Measurements from ENCODE around the gene JMJD4.

Gene JMJD4

GRCh38 chr1:227733751-227734545, 1.2 kb downstream of the JMJD4 start:
- Histone ChIP-seq H3K9me2 (replicated peaks; ENCODE audit: insufficient read depth, low read length) (no peaks in the 10 kb centered on the region), H3K27ac (ENCODE audit: low read length) (no peak overlapping the region; the same call in 1 of the 2 replicates), H3K4me1 (ENCODE audit: low read length) (peaks cover 25% of the 10 kb centered on the region), H3K36me3 (replicated peaks; ENCODE audit: insufficient read depth, low read length) (0 out of 2 replicates have a peak, but pooled peaks cover 12% of the 10 kb centered on the region), H3K27me3 (replicated peaks; ENCODE audit: insufficient read depth, low read length) (no peaks in the 10 kb centered on the region), H3K9ac (ENCODE audit: low read length) (peak overlapping the region; percentile 86), H3K9me3 (replicated peaks; ENCODE audit: insufficient read depth, low read length) (no peaks in the 10 kb centered on the region), H3K4me3 (ENCODE audit: low read length) (peak overlapping the region; percentile 82), H4K20me1 (ENCODE audit: insufficient read depth, low read length) (no peaks in the 10 kb centered on the region), H3K4me2 (ENCODE audit: low read depth, low read length) (peak overlapping the region; percentile 82), H3F3A (ENCODE audit: insufficient read depth, low read length) (peaks cover 21% of the 10 kb centered on the region), H2AFZ (ENCODE audit: low read length) (no peak overlapping the region; the same call in 1 of the 2 replicates), H3K79me2 (ENCODE audit: low read length) (peaks cover 67% of the 10 kb centered on the region)
- DNase-seq: no peak
- TF ChIP-seq EZH2phosphoT487 (IDR thresholded peaks at IDR 0.05; ENCODE audit: low read length) (no peak), CTCF (IDR thresholded peaks at IDR 0.05; ENCODE audit: low read length) (no peak), EZH2 (optimal IDR thresholded peaks at IDR 0.05; ENCODE audit: low read depth, low read length) (no peak)

GRCh38 chr1:227733309-227733705, 1.8 kb downstream of the JMJD4 start:
- Histone ChIP-seq H4K20me1 (ENCODE audit: insufficient read depth, low read length) (no peaks in the 10 kb centered on the region), H2AFZ (ENCODE audit: low read length) (no peak overlapping the region), H3K4me2 (ENCODE audit: low read depth, low read length) (no peak overlapping the region), H3K79me2 (ENCODE audit: low read length) (peaks cover 60% of the 10 kb centered on the region), H3F3A (ENCODE audit: insufficient read depth, low read length) (peaks cover 25% of the 10 kb centered on the region), H3K27me3 (replicated peaks; ENCODE audit: insufficient read depth, low read length) (no peaks in the 10 kb centered on the region), H3K4me1 (ENCODE audit: low read length) (peaks cover 25% of the 10 kb centered on the region), H3K9me2 (replicated peaks; ENCODE audit: insufficient read depth, low read length) (no peaks in the 10 kb centered on the region), H3K9ac (ENCODE audit: low read length) (no peak overlapping the region), H3K9me3 (replicated peaks; ENCODE audit: insufficient read depth, low read length) (no peaks in the 10 kb centered on the region), H3K36me3 (replicated peaks; ENCODE audit: insufficient read depth, low read length) (0 out of 2 replicates have a peak, but pooled peaks cover 12% of the 10 kb centered on the region), H3K27ac (ENCODE audit: low read length) (no peak overlapping the region), H3K4me3 (ENCODE audit: low read length) (no peak overlapping the region)
- no peak for DNase-seq
- TF ChIP-seq EZH2phosphoT487 (IDR thresholded peaks at IDR 0.05; ENCODE audit: low read length) (no peak), EZH2 (optimal IDR thresholded peaks at IDR 0.05; ENCODE audit: low read depth, low read length) (no peak), CTCF (IDR thresholded peaks at IDR 0.05; ENCODE audit: low read length) (no peak)

GRCh38 chr1:227732586-227733308, 2.4 kb downstream of the JMJD4 start:
- no peak for DNase-seq
- Histone ChIP-seq H2AFZ (ENCODE audit: low read length) (no peak overlapping the region), H3K79me2 (ENCODE audit: low read length) (peaks cover 58% of the 10 kb centered on the region), H3F3A (ENCODE audit: insufficient read depth, low read length) (peaks cover 25% of the 10 kb centered on the region), H3K9me2 (replicated peaks; ENCODE audit: insufficient read depth, low read length) (no peaks in the 10 kb centered on the region), H3K9me3 (replicated peaks; ENCODE audit: insufficient read depth, low read length) (no peaks in the 10 kb centered on the region), H3K36me3 (replicated peaks; ENCODE audit: insufficient read depth, low read length) (0 out of 2 replicates have a peak, but pooled peaks cover 12% of the 10 kb centered on the region), H3K4me1 (ENCODE audit: low read length) (peaks cover 28% of the 10 kb centered on the region), H3K4me3 (ENCODE audit: low read length) (no peak overlapping the region), H3K27me3 (replicated peaks; ENCODE audit: insufficient read depth, low read length) (no peaks in the 10 kb centered on the region), H3K27ac (ENCODE audit: low read length) (no peak overlapping the region), H3K4me2 (ENCODE audit: low read depth, low read length) (no peak overlapping the region), H3K9ac (ENCODE audit: low read length) (no peak overlapping the region), H4K20me1 (ENCODE audit: insufficient read depth, low read length) (no peaks in the 10 kb centered on the region)
- no peak for TF ChIP-seq EZH2phosphoT487 (IDR thresholded peaks at IDR 0.05; ENCODE audit: low read length)
- TF ChIP-seq EZH2 (optimal IDR thresholded peaks at IDR 0.05; ENCODE audit: low read depth, low read length): no peak
- TF ChIP-seq CTCF (IDR thresholded peaks at IDR 0.05; ENCODE audit: low read length): no peak

Measured in MM.1S (cell line).